T-helper 17 cell (primary cell): ENCODE data around the gene CLSTN1. TPM values are rescaled to one million over a fixed set of nuclear protein-coding genes. Genes with fewer than 3 reads are reported as not detected.
A peak's percentile ranks its signal among the peaks of the same experiment; 100 is the strongest.

ENCODE experiments used
- ATAC-seq: fragments of 150-1000 bp; cut with Tn5 transposase; 2 replicates; pipeline ENCODE4 v1.10.0; 2021; ENCODE audit warnings: mild to moderate bottlenecking, moderate library complexity
- DNase-seq, 3 donors: peaks; one replicate each; pipeline versions ENCODE4 v3.0.0 to v3.0.0-alpha.2; 2020 to 2021
- H3K9me3 ChIP-seq: one replicate; pipeline ENCODE4 v1.7.0; 2013; ENCODE audit warnings: low read length, mild to moderate bottlenecking; ENCODE audit not compliant: control insufficient read depth, poor library complexity, severe bottlenecking
- H3K27ac Mint-ChIP-seq: one replicate; pipeline ENCODE4 v1.8.0; 2022; ENCODE audit warnings: mild to moderate bottlenecking, moderate library complexity, mixed read lengths
- H3K27me3 Mint-ChIP-seq: one replicate; pipeline ENCODE4 v1.8.0; 2022; ENCODE audit warnings: mixed read lengths
- H3K36me3 Mint-ChIP-seq: one replicate; pipeline ENCODE4 v1.8.0; 2022; ENCODE audit warnings: low read depth, mixed read lengths
- H3K4me1 Mint-ChIP-seq: one replicate; pipeline ENCODE4 v1.8.0; 2022; ENCODE audit warnings: mild to moderate bottlenecking, mixed read lengths
- H3K4me3 Mint-ChIP-seq: one replicate; pipeline ENCODE4 v1.8.0; 2022; ENCODE audit warnings: mild to moderate bottlenecking, moderate library complexity, mixed read lengths
- total RNA-seq, 4 donors: library from RNA in 2 of 4; stranded (reverse) in 2 of 4; gene quantifications; one replicate each; pipeline ENCODE4 v1.2.3 and lab custom pipeline; 2022 to 2026

CLSTN1 gene
- total RNA-seq, 2 donors from 2014 or later: 86.3 to 91.5 TPM

GRCh38 chr1:9833632-9834031 lies 9.9 kb upstream of the CLSTN1 start:
- ATAC-seq (no peak), DNase-seq (no peak)
- Mint-ChIP-seq H3K27me3 (no peaks in the 10 kb centered on the region), H3K4me3 (no peak overlapping the region), H3K4me1 (peaks cover 3% of the 10 kb centered on the region), H3K36me3 (no peaks in the 10 kb centered on the region), H3K27ac (no peak overlapping the region)
- H3K9me3 ChIP-seq: no peaks in the 10 kb centered on the region

- no peak overlapping the region for H3K27ac Mint-ChIP-seq
These were observed 3.9 kb upstream of the CLSTN1 start for GRCh38 chr1:9827558-9828185.

GRCh38 chr1:9826616-9827015 lies 2.9 kb upstream of the CLSTN1 start:
- H3K4me1 Mint-ChIP-seq: peaks cover 25% of the 10 kb centered on the region
- ATAC-seq: no peak
- no peak for DNase-seq
- no peaks in the 10 kb centered on the region for H3K36me3 Mint-ChIP-seq
- H3K27ac Mint-ChIP-seq: no peak overlapping the region
- H3K27me3 Mint-ChIP-seq: no peaks in the 10 kb centered on the region
- H3K9me3 ChIP-seq: no peaks in the 10 kb centered on the region
- H3K4me3 Mint-ChIP-seq: no peak overlapping the region

More at GRCh38 chr1:9827558-9828185, 3.9 kb upstream of the CLSTN1 start:
- ATAC-seq: no peak
- Mint-ChIP-seq H3K4me1 (peaks cover 15% of the 10 kb centered on the region), H3K27me3 (no peaks in the 10 kb centered on the region), H3K4me3 (no peak overlapping the region), H3K36me3 (no peaks in the 10 kb centered on the region)
- DNase-seq: no peak
- no peaks in the 10 kb centered on the region for H3K9me3 ChIP-seq

GRCh38 chr1:9826087-9826486 lies 2.3 kb upstream of the CLSTN1 start:
- peak overlapping the region; percentile 79 for H3K4me3 Mint-ChIP-seq
- no peaks in the 10 kb centered on the region for H3K27me3 Mint-ChIP-seq
- no peak for DNase-seq
- H3K36me3 Mint-ChIP-seq: no peaks in the 10 kb centered on the region
- H3K4me1 Mint-ChIP-seq: peaks cover 25% of the 10 kb centered on the region
- no peaks in the 10 kb centered on the region for H3K9me3 ChIP-seq
- ATAC-seq: no peak
- peak overlapping the region; percentile 57 for H3K27ac Mint-ChIP-seq

- peak overlapping the region; percentile 79 for H3K4me3 Mint-ChIP-seq
- peaks cover 28% of the 10 kb centered on the region for H3K4me1 Mint-ChIP-seq
- H3K9me3 ChIP-seq: no peaks in the 10 kb centered on the region
- no peaks in the 10 kb centered on the region for H3K27me3 Mint-ChIP-seq
- ATAC-seq (peak; percentile 31), DNase-seq (peak in 1 of 3 donors; percentile 28)
- no peaks in the 10 kb centered on the region for H3K36me3 Mint-ChIP-seq
- peak overlapping the region; percentile 57 for H3K27ac Mint-ChIP-seq
These were observed 1.6 kb upstream of the CLSTN1 start for GRCh38 chr1:9825093-9826074.

GRCh38 chr1:9824702-9825089 lies 931 bp upstream of the CLSTN1 start:
- DNase-seq (no peak), ATAC-seq (no peak)
- Mint-ChIP-seq H3K27ac (peak overlapping the region; percentile 57), H3K36me3 (no peaks in the 10 kb centered on the region), H3K4me1 (peaks cover 28% of the 10 kb centered on the region), H3K4me3 (peak overlapping the region; percentile 79), H3K27me3 (no peaks in the 10 kb centered on the region)
- no peaks in the 10 kb centered on the region for H3K9me3 ChIP-seq

- peak; percentile 21 for ATAC-seq
- no peaks in the 10 kb centered on the region for H3K9me3 ChIP-seq
- no peaks in the 10 kb centered on the region for H3K27me3 Mint-ChIP-seq
- H3K4me3 Mint-ChIP-seq: peak overlapping the region; percentile 80
- peaks cover 28% of the 10 kb centered on the region for H3K4me1 Mint-ChIP-seq
- no peak overlapping the region for H3K27ac Mint-ChIP-seq
- no peaks in the 10 kb centered on the region for H3K36me3 Mint-ChIP-seq
- DNase-seq: no peak
These were observed 147 bp downstream of the CLSTN1 start for GRCh38 chr1:9823693-9823942.

GRCh38 chr1:9822897-9823692 lies 670 bp downstream of the CLSTN1 start:
- Mint-ChIP-seq H3K4me1 (peaks cover 28% of the 10 kb centered on the region), H3K4me3 (peak overlapping the region; percentile 95), H3K36me3 (no peaks in the 10 kb centered on the region), H3K27ac (peak overlapping the region; percentile 53), H3K27me3 (no peaks in the 10 kb centered on the region)
- ATAC-seq (peak; percentile 12), DNase-seq (no peak)
- H3K9me3 ChIP-seq: no peaks in the 10 kb centered on the region

GRCh38 chr1:9822490-9822889 lies 1.3 kb downstream of the CLSTN1 start:
- H3K27ac Mint-ChIP-seq: peak overlapping the region; percentile 53
- no peaks in the 10 kb centered on the region for H3K27me3 Mint-ChIP-seq
- H3K36me3 Mint-ChIP-seq: no peaks in the 10 kb centered on the region
- peaks cover 28% of the 10 kb centered on the region for H3K4me1 Mint-ChIP-seq
- DNase-seq (no peak), ATAC-seq (no peak)
- H3K4me3 Mint-ChIP-seq: peak overlapping the region; percentile 95
- H3K9me3 ChIP-seq: no peaks in the 10 kb centered on the region

GRCh38 chr1:9821710-9822109 lies 2.1 kb downstream of the CLSTN1 start:
- Mint-ChIP-seq H3K27me3 (no peaks in the 10 kb centered on the region), H3K4me1 (peaks cover 28% of the 10 kb centered on the region)

GRCh38 chr1:9820521-9820920 lies 3.2 kb downstream of the CLSTN1 start:
- Mint-ChIP-seq H3K36me3 (no peaks in the 10 kb centered on the region), H3K4me1 (peaks cover 29% of the 10 kb centered on the region), H3K27me3 (no peaks in the 10 kb centered on the region), H3K27ac (no peak overlapping the region), H3K4me3 (peak overlapping the region; percentile 31)
- no peaks in the 10 kb centered on the region for H3K9me3 ChIP-seq
- ATAC-seq (no peak), DNase-seq (no peak)

More at GRCh38 chr1:9821710-9822109, 2.1 kb downstream of the CLSTN1 start:
- no peaks in the 10 kb centered on the region for H3K9me3 ChIP-seq
- DNase-seq (no peak), ATAC-seq (no peak)
- no peaks in the 10 kb centered on the region for H3K36me3 Mint-ChIP-seq
- no peak overlapping the region for H3K27ac Mint-ChIP-seq
- H3K4me3 Mint-ChIP-seq: peak overlapping the region; percentile 95

GRCh38 chr1:9817734-9818133 lies 6.0 kb downstream of the CLSTN1 start:
- DNase-seq (no peak), ATAC-seq (no peak)
- Mint-ChIP-seq H3K27ac (no peak overlapping the region), H3K27me3 (no peaks in the 10 kb centered on the region), H3K36me3 (no peaks in the 10 kb centered on the region), H3K4me3 (no peak overlapping the region), H3K4me1 (peaks cover 24% of the 10 kb centered on the region)
- no peaks in the 10 kb centered on the region for H3K9me3 ChIP-seq

GRCh38 chr1:9816199-9816598 lies 7.6 kb downstream of the CLSTN1 start:
- H3K4me1 Mint-ChIP-seq: peaks cover 18% of the 10 kb centered on the region
- no peak for ATAC-seq
- no peak overlapping the region for H3K4me3 Mint-ChIP-seq
- H3K27ac Mint-ChIP-seq: no peak overlapping the region
- no peaks in the 10 kb centered on the region for H3K9me3 ChIP-seq
- DNase-seq: no peak
- no peaks in the 10 kb centered on the region for H3K27me3 Mint-ChIP-seq
- H3K36me3 Mint-ChIP-seq: no peaks in the 10 kb centered on the region
